Activated T-cell treated with anti-CD3 and anti-CD28 coated beads for 48 hours (primary cell): ENCODE measurements around the gene FAM174B.
"Not testable (repeated sequence)": the region's sequence is repeated elsewhere in the genome, so short reads cannot be mapped to it uniquely, and the experiment has no call there.

Experiments
- DNase-seq: peaks from one replicate; pipeline ENCODE4 v3.0.0-alpha.2; 2020; ENCODE audit warnings: low read depth

The FAM174B gene

DNA sequence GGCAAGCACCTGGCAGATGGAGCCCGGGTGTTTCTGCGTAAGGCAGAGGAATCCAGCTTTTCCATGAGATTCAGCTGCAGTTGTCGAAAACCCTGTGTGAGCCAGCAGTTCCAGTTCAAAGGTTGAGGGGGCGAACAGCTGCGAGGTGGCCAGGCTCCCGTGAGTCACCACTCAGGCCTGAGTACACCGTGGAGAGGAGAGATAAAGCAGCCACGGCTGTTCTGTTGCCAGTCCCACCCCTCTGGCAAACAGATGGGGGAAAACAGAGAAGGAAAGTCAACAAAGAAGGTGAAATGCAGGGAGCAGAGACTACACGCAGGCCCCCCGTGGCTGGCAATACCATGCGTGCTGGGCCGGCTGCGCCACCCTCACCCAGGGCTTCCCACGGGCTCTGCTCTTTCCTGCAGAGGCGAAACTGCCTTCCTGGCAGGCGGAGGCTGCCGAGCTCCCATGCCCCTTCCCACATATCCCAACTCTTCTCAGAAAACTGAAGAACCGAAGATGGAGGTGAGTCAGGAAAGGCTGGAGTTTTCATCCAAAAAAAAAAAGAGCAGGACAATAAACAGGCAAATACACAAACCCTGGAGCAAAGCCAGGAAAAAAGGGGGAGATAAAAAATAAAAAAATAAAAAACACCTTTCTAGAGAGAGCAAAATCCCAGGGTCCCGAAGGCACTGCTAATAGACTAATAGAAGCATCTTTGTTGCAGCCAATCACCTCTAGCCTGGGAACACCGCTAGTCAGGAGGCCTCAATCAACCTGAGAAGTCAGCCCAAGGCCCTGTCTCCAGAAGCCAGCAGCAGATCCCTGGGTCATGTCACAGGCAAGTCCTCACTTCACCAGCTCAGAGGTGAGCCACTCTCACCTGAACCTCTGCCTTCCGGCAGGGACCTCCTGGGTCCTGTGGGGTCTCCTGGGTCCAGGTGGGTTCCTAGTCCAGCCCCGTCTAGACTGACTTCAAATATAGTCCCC is 37.7 kb downstream of the FAM174B start:
- DNase-seq: no peak

DNA sequence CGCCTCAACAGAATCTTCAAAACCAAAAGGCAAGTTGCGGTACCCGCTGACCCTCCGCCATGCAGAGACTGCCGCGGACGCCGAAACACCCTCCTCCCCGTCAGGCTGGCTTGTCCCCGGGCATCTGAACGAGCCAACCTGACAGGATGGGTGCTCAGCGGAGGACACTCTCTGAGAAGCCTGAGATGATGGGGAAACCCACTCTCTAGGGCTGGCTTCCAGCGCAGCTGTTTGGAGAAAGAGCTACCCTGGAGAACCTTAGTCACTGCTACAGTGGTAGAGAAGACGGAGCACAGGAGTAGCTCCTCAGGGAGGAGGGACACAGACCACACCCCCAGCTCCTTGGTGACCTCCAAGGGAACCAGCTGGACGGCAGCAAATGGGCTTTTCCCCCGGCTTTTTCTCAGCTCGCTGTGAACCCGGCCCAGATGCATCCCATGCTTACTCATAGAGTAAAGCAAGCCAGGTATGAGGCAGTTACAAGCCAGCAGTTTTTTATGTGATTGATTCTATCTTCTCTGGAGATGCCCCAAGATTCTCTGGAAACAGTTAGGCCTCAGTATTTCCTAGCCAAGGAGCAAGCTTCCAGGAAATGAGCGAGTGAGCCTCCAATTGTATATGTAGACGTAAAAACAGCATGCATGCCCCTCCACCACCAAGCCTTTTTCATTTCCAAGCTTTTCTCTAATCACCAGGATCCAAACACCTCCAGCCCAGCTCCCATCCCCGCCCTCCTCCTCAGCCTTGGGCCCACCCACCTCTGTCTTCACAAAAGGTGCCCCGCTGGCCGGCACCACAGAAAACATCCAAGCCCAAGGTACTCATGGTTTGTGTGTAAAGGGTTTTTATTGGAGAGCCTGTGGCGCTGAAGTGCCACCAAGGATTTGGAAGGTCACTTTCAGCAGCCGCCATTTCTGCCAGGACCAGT is 38.7 kb downstream of the FAM174B start:
- no peak for DNase-seq

DNA sequence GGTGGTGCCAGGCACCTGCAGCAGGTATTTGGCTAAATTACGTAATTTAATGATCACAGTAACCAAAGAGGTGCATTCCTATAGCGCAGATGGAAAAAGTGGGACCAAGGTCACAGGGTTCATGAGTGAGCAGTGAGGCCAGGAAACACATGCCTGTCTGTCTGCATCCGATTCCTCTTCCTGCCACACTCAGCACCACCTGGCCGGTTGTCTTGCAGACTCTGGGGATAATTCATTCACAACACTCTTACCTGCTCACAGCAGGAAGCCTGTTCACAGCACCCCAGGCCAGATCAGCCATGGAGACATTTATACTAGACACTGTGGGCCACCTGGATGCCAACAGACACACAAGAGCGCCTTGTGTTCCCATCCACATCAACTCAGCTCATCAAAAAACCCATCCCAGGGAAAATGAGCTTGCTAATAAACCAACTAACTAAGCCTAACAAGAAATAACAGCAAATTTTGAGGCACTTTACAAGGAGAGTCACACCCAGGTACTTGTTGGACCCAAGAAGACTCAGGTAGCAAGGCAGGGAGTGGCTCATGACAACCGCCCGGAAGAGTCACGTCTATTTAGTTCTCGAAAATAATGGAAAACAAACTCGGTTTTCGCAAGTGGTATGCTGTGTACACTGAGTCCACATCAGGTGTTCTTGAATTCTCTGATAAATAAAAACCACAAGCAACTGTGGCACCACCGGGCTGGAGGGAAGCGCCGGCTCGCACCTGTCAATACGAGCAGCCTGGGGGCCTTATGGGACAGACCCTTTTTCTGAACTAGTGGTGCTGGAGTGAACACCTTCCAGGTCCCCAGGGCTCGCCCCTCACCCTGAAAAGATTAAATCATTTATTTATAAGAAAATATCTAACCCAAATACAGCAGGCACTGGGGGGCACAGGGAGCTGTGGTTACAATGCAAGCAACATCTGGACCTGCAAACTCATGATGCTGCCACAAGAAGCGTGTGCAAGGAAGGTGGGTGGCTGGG is 40.5 kb downstream of the FAM174B start:
- DNase-seq: no peak

DNA sequence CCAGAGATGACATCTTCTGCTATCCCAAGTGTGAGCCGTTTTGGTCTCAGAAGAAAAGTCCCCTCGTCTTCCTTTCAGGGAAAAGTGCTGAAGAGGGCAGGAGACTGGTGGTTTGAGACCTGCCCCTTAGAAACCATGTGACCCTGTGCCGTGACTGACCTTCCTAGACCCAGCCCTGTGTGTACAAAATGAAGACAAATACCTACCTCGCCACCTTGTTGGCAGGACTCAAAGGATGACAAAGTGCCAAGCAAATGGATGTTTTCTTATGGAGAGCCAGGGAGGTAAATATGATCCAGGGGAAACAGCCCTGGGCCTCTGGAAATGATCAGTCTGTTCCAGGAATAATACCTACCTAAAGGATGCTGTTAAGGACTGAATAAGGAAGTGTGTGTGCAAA is 41.3 kb downstream of the FAM174B start:
- DNase-seq: no peak

DNA sequence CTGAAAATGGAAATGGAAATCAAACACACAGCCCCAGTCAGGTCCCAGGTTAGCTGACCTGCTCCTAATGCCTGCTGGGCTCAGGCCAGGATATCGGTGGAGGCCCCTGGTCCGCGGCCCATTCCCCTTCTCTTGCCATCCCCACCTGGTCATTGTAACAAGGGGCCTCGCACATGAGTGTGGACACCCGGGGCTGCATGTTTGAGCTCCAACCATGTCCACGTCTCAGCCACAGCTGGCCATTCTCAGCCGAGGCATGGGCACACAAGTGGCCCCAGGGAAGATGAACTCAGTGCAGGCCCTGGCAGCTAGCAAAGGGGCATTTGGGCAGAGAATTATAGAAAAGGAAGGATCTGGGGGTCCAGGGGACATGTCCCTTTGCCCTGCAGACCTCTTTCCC is 41.7 kb downstream of the FAM174B start:
- DNase-seq: no peak

DNA sequence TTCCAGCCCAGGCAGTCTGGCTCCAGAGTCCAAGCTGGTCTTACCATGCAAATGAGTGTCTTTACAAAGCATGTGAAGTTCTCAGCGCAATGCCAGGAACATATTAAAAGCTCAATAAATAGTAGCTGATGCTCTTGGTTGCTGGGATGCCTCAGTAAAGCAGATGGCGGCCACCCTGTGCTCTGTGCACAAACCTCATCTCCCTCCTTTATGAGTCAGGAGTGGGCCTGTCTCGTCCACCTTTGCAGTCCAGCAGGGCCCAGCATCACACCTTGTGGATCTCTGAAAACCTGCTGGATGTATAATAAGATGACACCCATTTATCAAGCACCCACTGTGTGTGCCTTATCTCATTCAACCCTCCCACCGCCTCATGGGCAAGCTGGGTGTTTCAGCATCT is 42.7 kb downstream of the FAM174B start:
- DNase-seq: no peak

DNA sequence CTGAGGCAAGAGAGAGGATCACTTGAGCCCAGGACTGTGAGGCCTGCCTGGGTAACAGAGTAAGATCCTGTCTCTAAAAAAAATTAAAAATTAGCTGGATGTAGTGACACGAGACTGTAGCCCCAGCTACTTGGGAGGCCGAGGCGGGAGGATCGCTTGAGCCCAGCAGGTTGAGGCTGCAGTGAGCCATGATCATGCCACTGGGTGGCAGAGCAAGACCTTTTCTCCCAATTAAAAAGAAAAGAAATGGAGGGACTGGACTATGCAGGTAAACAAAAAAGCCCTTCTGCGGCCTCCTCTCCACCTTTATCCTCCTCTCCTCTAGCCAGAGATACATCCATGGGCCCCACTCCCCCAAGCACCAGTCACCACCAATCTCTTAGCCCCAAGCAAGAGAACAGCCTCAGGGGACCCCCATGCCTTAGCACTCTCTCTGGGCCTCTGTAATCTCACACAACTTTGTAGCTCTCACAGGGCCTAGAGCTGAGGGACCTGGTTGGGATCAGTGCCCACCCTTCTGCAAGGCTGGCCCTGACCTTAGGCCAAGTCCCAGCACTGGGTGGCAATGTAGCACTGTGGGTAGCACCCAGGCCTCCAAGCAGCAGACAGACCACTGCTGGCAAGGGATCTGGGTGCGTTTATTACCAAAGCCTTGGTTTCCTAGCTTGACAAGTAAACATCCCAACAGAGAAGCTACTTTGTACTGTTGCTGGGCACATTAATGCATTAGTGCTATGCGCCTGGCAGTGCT is 43.4 kb downstream of the FAM174B start:
- DNase-seq: no peak

DNA sequence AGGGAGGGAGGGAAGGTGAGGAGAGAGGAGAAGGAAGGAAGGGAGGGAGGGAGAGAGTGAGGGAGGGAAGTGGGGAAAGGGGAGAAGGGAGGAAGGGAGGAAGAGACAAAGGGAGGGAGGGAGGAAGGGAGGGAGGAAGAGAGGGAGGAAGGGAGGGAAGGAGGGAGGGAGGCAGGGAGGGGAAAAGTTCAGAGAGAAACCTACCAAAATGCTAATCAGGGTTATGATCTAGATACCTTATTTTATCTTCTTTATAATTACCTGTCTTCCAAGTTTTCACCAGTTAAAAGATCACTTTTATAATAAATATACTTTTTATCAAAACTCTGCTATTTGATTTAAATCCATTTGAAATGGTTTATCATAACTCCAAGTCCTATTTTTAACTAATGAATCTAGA is 44.4 kb downstream of the FAM174B start:
- no peak for DNase-seq

DNA sequence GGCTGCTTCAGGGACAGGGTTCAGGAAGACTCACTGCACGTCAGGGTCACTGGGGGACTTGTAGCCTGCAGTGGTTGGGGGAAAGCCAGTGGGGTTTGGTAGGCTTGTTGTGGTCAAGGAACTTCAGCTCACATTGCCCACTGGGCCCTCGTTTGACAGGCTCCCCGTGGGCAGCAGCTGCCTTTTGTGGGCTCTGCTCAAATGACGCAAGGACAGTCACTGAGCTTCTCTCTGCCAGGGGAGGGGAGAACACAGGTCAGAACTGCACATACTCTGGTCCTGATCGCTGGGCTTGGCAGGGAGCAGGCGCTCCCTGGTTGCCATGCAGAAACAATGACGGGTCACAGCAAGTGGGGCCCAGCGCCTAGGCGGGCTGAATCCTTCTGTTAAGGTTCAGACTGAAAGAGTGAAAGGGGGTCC is 45.5 kb downstream of the FAM174B start:
- no peak for DNase-seq

DNA sequence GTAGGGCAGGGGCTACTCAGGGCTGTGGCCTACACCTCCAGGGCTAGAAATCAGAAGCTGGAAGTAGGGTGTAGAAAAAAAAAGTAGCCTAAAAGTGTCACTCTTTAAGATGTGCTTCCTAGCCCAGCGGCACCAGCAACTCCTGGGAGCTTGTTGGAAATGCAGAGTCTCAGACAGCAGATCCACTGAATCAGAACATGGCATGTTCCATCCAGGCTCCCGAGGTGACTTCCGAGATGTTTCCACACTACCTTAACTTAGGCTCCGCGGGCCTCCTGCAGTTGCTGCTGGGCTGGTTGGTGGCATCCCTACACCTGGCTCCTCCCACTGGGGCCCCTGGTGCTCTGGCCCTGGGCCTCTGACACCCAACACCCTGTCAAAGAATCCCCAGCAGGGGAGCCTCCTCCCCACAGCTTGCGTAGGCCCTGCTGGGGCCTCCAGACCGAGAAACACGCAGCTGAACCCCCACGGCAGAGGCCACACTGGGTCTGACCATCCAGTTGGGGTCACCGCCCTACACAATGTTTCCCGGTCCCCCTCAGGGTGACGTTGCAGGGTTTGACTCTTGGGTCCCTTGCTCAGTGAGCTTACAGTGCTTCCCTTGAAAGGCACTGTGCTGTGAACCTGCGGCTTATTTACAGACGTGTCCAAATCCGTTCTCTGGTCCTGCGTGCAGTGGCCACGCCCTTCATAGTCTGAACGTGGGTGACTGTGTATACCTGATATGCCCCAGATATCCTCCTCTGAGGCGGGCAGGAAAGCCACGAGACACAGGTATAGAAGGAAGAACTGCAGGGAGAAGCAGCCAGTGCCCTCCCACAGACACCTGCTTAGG is 46.5 kb downstream of the FAM174B start:
- DNase-seq: no peak

DNA sequence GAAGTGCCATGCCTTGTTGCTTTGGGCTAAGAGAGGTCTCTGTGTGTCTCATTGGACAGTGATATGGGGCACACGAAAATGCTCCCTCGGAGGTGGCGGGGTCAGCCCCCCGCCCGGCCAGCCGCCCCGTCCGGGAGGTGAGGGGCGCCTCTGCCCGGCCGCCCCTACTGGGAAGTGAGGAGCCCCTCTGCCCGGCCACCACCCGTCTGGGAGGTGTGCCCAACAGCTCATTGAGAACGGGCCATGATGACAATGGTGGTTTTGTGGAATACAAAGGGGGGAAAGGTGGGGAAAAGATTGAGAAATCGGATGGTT is 48.8 kb downstream of the FAM174B start:
- not testable (repeated sequence) for DNase-seq

DNA sequence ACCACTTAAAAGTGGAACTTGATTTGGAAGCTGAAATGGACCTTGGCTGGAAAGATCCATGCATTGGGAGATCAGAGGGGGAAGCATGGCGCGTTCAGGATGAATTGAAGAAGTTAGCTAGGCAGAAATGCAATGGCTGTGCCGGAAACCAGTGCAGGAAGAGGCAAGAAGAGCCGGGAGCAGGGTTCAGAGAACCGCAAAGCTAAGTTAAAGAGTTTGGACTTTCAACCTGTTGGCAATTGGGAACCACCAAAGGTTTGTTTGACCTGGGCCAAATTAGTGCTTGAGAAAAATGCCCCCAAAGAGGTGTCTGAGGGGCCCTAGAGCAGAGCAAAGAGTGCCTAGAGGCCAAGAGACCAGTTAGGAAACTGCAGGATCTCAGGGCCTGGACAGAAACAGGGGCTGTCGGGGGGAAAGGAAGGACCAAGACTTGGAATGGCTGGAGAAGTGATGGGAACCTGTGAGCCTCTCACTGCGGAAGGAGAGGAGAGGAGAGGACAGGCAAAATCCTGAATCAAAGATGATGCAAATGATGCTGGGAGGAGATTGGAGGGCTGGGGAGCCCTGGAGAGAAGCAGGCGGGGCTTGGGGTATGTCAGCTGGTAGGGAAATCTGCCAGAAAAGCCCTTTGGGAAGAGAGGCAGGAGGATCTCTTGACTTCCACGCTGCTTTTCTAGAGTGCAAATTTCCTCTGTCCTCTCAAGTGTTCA is 49.3 kb downstream of the FAM174B start:
- DNase-seq: no peak

DNA sequence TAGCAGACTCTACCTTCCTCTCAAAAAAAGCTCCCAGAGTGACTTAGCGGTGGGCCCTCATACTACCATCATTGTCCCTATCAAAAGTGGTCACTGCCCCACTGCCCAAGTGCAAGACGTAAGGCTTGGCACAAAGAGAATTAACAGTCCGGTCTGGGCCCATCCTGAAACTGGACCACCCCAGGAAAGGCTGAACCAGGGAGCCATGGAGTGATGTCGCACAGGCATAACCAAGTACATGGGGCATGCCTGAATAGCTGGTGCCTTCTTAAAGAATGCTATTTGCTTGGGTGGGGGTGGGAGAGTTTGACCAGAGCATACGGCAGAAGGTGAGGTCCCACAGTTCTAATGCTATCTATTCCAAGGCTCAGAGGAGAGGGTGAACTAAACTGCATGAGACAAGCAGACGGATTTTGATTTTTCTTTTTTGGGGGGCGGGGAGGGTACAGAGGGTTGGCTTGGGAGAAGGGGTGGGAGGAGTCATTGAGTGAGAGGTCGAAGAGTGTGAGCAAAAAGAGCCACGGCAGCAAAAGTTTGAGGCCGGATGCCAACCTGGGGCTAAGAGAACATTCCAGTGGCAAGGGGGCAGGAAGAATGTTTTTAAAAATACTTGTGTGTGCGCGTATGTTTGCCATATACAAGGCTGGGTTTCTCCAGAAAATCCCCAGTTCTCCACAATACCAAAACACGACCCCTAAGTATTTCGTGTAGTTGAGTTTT is 50.2 kb downstream of the FAM174B start:
- DNase-seq: no peak

DNA sequence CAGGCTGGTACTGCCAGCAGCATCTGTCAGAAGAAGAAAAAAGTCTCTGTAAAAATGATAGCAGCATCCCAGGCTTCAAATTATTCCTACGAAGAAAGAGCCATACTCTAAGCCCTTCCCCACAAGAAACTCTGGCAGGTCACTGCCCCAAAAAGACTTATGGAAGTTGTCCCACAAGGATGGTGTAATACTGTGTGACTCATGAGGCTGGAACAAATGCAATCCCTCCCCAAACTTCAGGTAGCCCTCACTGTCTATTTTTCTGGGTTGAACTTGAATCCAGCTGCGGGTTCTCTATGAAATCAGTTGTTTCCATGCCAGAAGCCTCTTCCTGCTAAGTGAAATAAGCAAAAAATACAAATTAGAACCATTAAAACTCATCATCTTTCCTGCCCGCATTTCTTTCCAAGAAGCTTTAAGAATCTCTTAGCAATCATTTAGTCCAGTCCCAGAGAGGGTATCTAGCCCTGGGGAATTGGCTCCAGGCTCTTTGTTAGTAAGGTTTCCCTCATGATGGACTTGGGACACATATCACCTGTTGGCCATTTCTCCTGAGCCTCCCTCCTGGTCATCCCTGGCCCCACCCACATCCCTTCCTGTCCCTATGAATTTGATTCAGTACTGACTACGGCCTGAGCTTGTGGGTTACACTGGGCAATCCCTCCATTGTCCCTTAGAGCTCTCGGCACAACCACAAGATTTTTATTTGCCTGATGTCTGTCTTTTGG is 51.7 kb downstream of the FAM174B start:
- no peak for DNase-seq

DNA sequence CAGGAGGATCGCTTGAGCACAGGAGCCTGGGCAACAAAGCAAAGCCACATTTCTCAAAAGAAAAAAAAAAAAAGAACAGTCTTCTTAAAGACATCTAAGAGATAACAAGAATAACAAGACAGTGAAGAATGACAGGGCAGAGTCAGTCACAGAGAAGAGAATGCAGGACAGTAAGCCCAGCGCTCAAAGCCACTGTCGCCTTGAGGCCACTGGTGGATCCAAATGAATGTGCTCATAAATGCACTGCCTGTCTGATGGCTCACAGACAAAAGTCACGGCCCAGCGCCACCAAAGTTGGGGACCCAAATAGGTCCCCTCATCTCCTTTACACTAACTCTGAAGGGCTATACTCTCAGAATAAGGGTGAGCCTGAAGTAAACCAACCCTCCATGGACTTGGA is 52.3 kb downstream of the FAM174B start:
- no peak for DNase-seq

DNA sequence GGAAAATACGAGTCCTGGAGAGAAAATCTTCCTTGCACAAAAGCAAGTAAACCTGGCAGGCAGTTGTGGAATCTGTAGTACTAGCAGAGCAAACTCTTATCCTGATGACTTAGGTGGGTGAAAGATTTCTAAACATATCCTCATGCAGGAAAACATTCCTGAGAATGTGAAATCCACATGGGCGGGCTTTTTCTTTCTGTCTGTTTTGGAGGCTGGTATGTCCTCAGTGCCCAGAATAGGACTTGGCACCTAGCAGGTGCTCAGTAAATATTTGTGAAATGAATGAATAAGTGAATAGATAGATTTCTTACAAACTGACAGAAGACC is 53.3 kb downstream of the FAM174B start:
- no peak for DNase-seq

DNA sequence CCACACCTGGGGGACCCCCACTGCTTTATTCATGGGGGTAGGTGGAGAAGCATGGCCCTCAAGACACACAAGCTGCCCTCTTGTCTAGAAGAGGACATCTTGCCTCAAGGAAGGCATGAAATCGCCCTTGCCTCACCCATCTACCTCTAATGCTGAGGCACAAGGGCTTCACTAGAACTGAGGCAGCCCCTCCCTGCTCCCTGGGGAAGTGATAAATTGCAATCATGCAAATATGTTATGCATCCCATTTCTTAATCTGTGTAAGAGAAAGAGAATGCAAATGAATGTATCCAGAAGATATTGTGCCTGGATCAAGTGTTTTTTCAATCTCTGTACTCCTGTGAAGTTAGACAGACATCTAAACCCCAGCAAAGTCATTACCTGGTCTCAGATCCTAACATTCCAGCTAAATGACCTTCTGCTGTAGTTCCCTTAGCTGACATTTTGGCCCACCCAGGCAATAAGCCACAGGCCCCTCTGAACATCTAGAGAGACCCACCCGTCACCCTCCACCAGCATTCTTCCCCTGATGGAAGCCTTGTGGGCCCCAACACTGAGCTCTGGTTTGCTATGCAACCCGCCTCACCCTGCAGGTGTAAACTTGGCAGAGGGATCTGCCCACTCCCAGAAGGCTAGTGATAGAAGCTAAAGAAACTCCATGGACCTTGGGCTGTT is 53.8 kb downstream of the FAM174B start:
- no peak for DNase-seq

DNA sequence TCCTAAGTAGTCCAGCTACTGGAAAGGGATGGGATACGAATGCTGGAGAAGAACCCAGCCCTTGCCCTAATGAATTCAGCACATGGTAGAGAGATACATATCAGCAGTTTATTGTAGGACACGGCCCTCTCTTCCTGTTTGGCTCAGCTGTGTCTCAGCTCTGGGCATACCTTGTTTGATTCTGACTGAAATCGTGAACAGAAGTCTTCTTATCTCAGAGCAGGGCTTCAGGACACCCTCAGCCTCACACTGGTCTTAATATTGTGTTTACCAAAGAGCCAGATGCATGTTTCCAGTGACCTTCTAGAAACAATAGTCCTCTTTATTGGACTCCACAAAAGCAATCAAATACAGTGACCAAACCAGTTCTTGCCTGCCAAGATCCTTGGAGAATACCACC is 54.7 kb downstream of the FAM174B start:
- no peak for DNase-seq
